Stomach (tissue), 9 donors: ENCODE data around the gene IRF1. TPM values are rescaled to one million over a fixed set of nuclear protein-coding genes. Genes with fewer than 3 reads are reported as not detected.
A peak's percentile ranks its signal among the peaks of the same experiment; 100 is the strongest.

Source experiments
- DNase-seq, 2 donors: peaks; one replicate each; pipeline versions ENCODE4 v3.0.0 to v3.0.0-alpha.2; 2013 to 2019
- H3K27ac ChIP-seq, 5 donors: fragments of 200-600 bp in 4 of 5; sonication (generic) in 4 of 5; one replicate each; pipeline ENCODE4 v1.5.1; 2013 to 2019; ENCODE audit warnings: mild to moderate bottlenecking in 1 of 5, moderate library complexity in 1 of 5
- H3K27me3 ChIP-seq, 3 donors: fragments of 200-600 bp; sonication (generic); one replicate each; pipeline ENCODE4 v1.5.1; 2017 to 2019; ENCODE audit warnings: mixed run types in 1 of 3
- H3K36me3 ChIP-seq, 4 donors: fragments of 200-600 bp; sonication (generic); 1 replicate in 3 of 4; 2 replicates in 1 of 4; pipeline ENCODE4 v1.5.1; 2016 to 2019
- H3K4me1 ChIP-seq, 4 donors: fragments of 200-600 bp; sonication (generic); one replicate each; pipeline ENCODE4 v1.5.1; 2016 to 2019
- H3K4me3 ChIP-seq, 4 donors: fragments of 200-600 bp; sonication (generic) in 3 of 4; one replicate each; pipeline ENCODE4 v1.5.1; 2016 to 2019; ENCODE audit warnings: mild to moderate bottlenecking in 1 of 4
- H3K9me3 ChIP-seq, 4 donors: fragments of 200-600 bp; sonication (generic); one replicate each; pipeline ENCODE4 v1.5.1; 2016 to 2019
- EP300 ChIP-seq: sonication (generic); formaldehyde crosslinking; IDR thresholded peaks from one replicate; pipeline ENCODE4 v1.6.1; 2017; ENCODE audit warnings: antibody characterized with exemption
- POLR2A ChIP-seq, 4 donors: fragments of 450-650 bp; IDR thresholded peaks; one replicate each; pipeline ENCODE4 v1.6.1; 2016; ENCODE audit warnings: antibody characterized with exemption in 4 of 4, control low read depth in 2 of 4, mild to moderate bottlenecking in 1 of 4, moderate library complexity in 1 of 4
- POLR2AphosphoS5 ChIP-seq, 3 donors: sonication (generic); formaldehyde crosslinking; IDR thresholded peaks; one replicate each; pipeline ENCODE4 v1.6.1; 2016; ENCODE audit warnings: antibody characterized with exemption in 3 of 3
- WGBS, 5 donors: extraction: QIAGEN DNeasy Blood & Tissue Kit in 3 of 5; methylation state at CpG; one replicate each; pipeline versions ENCODE4 v1.1.5 to v1.1.7; 2013 to 2018; 5-methylcytosine and 5-hydroxymethylcytosine counted together
- intact Hi-C: fragments of 100-400 bp; cut with DNase I; formaldehyde crosslinking; loops from one replicate; pipeline ENCODE4 v1.15.1; 2023; ENCODE audit warnings: low total_unique reads
- polyA plus RNA-seq, 3 donors: library from polyadenylated mRNA; stranded (reverse); fragments of 200-250 nt; gene quantifications; one replicate each; pipeline ENCODE4 v1.2.3, GENCODE V29; 2013
- total RNA-seq, 5 donors: library from RNA; depleted of rRNA; stranded (reverse); fragments of >200 nt; gene quantifications; one replicate each; pipeline versions ENCODE4 v1.1.0 to v1.2.3, GENCODE V29; 2014 to 2016
- TF ChIP-seq, protein P1 (sequence below), 7 experiments: fragments of 450-650 bp in 4 of 7; fragments of 200-600 bp in 3 of 7; sonication (generic) in 3 of 7; IDR thresholded peaks; one replicate each; pipeline ENCODE4 v1.5.1; 2016 to 2019; ENCODE audit warnings: antibody characterized with exemption in 7 of 7, control low read depth in 2 of 7, mild to moderate bottlenecking in 1 of 7
- donor health status: healthy with polysubstance abuse.
- donor health status: Bipolar disorder and iron deficiency.
- donor health status: healthy.

The IRF1 gene
- total and polyA plus RNA-seq, 8 donors, result 17.1 to 256 (median 64.7) TPM

DNA sequence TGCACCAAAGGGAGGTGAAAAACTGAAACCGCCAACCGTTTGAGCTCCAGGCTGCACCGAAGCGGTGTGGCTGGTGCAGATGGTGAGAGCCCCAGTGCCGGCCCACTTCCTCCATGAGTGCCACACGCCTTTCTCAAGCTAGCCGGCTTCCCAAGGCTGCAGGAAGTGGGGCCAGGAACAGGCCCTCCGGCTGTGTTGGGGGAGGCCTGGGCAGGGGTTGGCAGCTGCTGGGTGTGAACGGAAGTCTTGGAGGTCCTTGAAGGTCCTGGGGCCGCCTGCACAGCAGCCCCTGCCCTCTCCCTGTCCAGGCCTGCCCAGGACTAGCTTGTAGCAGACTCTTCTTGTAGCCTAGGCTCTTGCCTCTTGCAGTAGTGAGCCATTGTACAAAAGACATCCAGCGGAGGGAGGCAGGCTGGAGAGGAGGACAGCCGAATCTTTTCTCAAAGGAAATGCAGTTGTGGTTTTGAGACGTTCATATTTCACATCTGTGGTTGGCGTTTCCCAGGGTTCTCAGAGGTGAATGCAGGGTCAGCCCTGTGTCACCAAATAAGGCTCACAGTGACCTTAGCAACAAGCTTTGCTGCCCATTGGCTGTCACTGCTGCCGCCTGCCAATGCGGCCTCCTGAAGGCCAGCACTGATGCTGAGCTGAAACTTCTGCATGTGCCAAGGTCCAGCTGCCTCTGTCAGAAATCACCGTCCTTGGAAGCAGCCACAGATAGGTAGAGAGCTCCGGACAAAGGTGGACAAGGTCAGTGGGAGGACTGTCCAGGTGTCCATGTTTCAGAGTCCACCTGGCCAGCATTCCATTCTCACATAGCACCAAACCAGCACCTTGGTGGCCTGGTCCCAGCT, 23.9 kb downstream of the IRF1 start:
- 57 to 74% (median 68%) methylated on average over 17 to 18 of the region's 18 CpGs for WGBS, 5 donors
- peak; percentile 51 to 71 for DNase-seq
- H3K4me1 ChIP-seq, result peaks cover 56 to 96% (median 75%) of the 10 kb centered on the region in 4 donors

DNA sequence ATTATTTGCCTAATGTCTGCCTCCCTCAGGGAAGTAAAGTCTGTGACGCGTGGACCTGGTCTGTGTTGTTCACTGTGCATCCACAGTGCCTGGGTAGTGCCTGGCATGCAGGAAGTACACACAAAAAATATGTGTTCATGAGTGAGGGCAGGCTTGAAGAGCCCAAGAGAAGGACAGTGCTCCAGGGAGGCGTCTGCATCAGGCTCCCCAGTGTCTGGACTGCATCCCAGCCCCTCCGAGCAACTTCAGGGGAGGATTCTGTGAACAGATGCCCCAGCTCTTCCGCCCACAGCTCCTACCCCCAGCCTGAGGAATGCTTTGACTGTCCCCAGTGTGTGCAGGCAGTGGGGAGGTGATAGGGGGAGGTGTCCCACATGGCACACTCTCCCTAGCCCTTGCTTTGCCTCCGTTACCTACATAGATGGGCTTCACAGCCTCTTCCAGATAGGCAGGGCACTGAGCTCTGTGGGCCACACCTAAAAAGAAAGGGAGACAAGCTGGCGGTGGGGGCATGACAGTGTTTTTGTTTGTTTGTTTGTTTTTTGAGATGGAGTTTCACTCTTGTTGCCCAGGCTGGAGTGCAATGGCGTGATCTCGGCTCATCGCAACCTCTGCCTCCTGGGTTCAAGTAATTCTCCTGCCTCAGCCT, 25.4 kb downstream of the IRF1 start:
- WGBS, 5 donors, result 67 to 85% (median 74%) methylated on average over 10 of the region's 10 CpGs
- DNase-seq, result no peak
- peaks cover 2 to 15% (median 4%) of the 10 kb centered on the region in 4 donors for H3K36me3 ChIP-seq
- H3K4me1 ChIP-seq, result peaks cover 53 to 96% (median 73%) of the 10 kb centered on the region in 4 donors
- intact Hi-C loops, result no loop called here
- H3K27me3 ChIP-seq, result no peaks in the 10 kb centered on the region
- H3K27ac ChIP-seq, result peak overlapping the region; percentile 33 to 81 (median 76)
- H3K4me3 ChIP-seq, result no peak overlapping the region
- TF ChIP-seq, protein P1, sequence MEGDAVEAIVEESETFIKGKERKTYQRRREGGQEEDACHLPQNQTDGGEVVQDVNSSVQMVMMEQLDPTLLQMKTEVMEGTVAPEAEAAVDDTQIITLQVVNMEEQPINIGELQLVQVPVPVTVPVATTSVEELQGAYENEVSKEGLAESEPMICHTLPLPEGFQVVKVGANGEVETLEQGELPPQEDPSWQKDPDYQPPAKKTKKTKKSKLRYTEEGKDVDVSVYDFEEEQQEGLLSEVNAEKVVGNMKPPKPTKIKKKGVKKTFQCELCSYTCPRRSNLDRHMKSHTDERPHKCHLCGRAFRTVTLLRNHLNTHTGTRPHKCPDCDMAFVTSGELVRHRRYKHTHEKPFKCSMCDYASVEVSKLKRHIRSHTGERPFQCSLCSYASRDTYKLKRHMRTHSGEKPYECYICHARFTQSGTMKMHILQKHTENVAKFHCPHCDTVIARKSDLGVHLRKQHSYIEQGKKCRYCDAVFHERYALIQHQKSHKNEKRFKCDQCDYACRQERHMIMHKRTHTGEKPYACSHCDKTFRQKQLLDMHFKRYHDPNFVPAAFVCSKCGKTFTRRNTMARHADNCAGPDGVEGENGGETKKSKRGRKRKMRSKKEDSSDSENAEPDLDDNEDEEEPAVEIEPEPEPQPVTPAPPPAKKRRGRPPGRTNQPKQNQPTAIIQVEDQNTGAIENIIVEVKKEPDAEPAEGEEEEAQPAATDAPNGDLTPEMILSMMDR (IDR thresholded peaks at IDR 0.05), result no peak
- TF ChIP-seq EP300 (no peak), POLR2A (IDR thresholded peaks at IDR 0.05) (no peak), POLR2AphosphoS5 (IDR thresholded peaks at IDR 0.05) (no peak)
- no peaks in the 10 kb centered on the region for H3K9me3 ChIP-seq

More for the DNA sequence above, 23.9 kb downstream of the IRF1 start:
- Histone ChIP-seq H3K4me3 (peak overlapping the region in 1 of 4 donors; percentile 10), H3K9me3 (no peaks in the 10 kb centered on the region), H3K27ac (peak overlapping the region; percentile 16 to 81 (median 76)), H3K36me3 (peaks cover 0 to 21% (median 7%) of the 10 kb centered on the region in 4 donors), H3K27me3 (no peaks in the 10 kb centered on the region)
- intact Hi-C loops, result no loop called here
- TF ChIP-seq POLR2A (IDR thresholded peaks at IDR 0.05) (no peak), POLR2AphosphoS5 (IDR thresholded peaks at IDR 0.05) (no peak), EP300 (no peak)
- TF ChIP-seq, protein P1 (IDR thresholded peaks at IDR 0.05), result no peak

DNA sequence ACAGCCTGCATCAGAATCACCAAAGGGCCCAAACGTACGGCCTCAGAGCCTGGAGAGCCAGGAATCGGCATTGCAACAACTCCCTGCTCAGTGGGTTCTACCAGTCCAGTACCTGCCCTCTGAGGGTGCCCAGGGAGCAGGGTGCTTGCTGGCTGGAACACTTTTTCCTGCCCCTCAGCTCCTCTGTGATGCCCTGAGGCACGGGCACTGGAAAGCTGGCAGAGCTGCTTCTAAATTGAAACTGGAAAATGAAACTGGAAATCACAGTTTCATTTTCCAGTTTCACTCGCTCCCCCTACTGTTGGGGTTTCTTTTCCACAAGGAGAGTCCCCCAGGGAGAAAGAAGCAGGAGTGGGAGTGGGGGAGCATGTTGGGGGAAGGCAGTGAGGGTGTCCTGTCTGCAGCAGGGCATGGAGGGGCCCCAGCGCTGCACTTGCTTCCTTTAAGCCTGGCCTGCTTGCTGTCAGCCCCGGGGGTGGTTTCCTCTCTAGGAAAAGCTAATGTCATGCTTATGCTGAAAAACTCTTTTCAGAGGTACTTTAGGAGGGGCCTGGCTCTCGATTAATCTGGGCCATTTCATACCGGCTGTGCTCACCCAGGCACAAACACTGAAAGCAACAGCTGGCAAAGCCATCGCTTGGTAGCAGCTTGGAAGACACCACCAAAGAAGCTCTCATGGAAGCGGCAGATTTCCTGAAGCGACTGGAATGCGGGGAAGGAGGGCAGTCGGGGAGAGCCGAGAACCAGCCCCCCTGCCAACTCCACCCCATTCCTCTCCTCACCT, 26.2 kb downstream of the IRF1 start:
- peak overlapping the region; percentile 5 to 30 (median 14) for H3K4me3 ChIP-seq
- peak overlapping the region; percentile 57 to 81 (median 76) for H3K27ac ChIP-seq
- DNase-seq, result no peak
- peaks cover 0 to 13% (median 2%) of the 10 kb centered on the region in 4 donors for H3K36me3 ChIP-seq
- peaks cover 53 to 96% (median 74%) of the 10 kb centered on the region in 4 donors for H3K4me1 ChIP-seq
- H3K27me3 ChIP-seq, result no peaks in the 10 kb centered on the region
- TF ChIP-seq, protein P1 (IDR thresholded peaks at IDR 0.05), result peak in 2 of 7 experiments; percentile 40 to 44
- TF ChIP-seq POLR2AphosphoS5 (IDR thresholded peaks at IDR 0.05) (peak in 1 of 3 donors; percentile 16), POLR2A (IDR thresholded peaks at IDR 0.05) (no peak), EP300 (no peak)
- intact Hi-C loops, result no loop called here
- WGBS, 5 donors, result 29 to 39% (median 33%) methylated on average over 12 to 15 of the region's 15 CpGs
- H3K9me3 ChIP-seq, result no peaks in the 10 kb centered on the region

DNA sequence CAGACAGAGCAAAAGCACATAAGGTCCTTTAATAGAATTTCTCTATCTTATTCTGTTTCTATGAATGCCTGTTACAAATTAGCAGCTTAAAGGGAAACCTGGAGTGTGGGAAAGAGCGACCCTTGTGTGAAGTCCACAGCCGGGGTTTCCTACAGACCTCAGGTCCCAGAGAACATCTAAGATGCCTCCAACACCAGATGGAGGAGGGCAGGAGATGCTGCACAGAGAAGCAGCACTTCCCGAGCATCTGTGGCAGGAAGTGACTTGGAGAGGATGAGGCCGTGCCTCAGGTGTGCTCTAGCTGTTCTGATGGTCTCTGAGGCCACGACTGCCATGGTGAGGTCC, 26.8 kb downstream of the IRF1 start:
- WGBS, 5 donors, result 36 to 65% (median 52%) methylated on average over 3 to 5 of the region's 5 CpGs
- TF ChIP-seq, protein P1 (IDR thresholded peaks at IDR 0.05), result no peak
- TF ChIP-seq POLR2A (IDR thresholded peaks at IDR 0.05), result no peak
- TF ChIP-seq EP300, result no peak
- TF ChIP-seq POLR2AphosphoS5 (IDR thresholded peaks at IDR 0.05), result no peak
- no peaks in the 10 kb centered on the region for H3K27me3 ChIP-seq
- intact Hi-C loops, result no loop called here
- no peak for DNase-seq
- peak overlapping the region; percentile 5 to 30 (median 14) for H3K4me3 ChIP-seq
- no peaks in the 10 kb centered on the region for H3K9me3 ChIP-seq
- peaks cover 58 to 96% (median 77%) of the 10 kb centered on the region in 4 donors for H3K4me1 ChIP-seq
- peaks cover 0 to 13% (median 2%) of the 10 kb centered on the region in 4 donors for H3K36me3 ChIP-seq
- peak overlapping the region; percentile 57 to 81 (median 76) for H3K27ac ChIP-seq
